ENCODE measurements around the gene SKI.

SKI gene

DNA sequence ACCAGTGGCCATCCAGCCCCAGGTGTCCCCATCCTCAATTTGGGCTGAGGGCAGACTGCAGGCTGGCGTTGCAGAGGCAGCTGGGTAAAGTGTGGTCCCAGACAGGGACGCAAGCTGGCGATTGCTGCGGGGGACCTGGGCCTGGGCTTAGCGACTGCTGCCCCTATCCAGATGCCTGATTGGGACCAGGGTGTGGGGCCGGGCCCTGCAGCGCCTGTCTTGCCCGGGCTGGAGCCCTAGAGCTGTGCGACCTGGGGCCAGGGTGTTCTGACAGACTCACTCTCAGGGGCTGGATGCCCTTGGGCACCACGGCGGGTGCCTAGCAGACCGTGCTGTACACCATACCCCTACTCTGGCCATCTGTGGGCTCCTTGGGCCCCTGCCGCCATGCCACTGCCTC, 17.3 kb upstream of the SKI start:
- DNase-seq: no peak

- DNase-seq: no peak
Measured at GRCh38 chr1:2212274-2212531, 15.9 kb upstream of the SKI start.

GRCh38 chr1:2212532-2213491, 15.3 kb upstream of the SKI start:
- DNase-seq: no peak

- no peak for DNase-seq
Measured at GRCh38 chr1:2213576-2214505, 14.3 kb upstream of the SKI start.

- no peak for DNase-seq
Measured at GRCh38 chr1:2214541-2215241, 13.4 kb upstream of the SKI start.

GRCh38 chr1:2215329-2215728, 12.8 kb upstream of the SKI start:
- no peak for DNase-seq

DNA sequence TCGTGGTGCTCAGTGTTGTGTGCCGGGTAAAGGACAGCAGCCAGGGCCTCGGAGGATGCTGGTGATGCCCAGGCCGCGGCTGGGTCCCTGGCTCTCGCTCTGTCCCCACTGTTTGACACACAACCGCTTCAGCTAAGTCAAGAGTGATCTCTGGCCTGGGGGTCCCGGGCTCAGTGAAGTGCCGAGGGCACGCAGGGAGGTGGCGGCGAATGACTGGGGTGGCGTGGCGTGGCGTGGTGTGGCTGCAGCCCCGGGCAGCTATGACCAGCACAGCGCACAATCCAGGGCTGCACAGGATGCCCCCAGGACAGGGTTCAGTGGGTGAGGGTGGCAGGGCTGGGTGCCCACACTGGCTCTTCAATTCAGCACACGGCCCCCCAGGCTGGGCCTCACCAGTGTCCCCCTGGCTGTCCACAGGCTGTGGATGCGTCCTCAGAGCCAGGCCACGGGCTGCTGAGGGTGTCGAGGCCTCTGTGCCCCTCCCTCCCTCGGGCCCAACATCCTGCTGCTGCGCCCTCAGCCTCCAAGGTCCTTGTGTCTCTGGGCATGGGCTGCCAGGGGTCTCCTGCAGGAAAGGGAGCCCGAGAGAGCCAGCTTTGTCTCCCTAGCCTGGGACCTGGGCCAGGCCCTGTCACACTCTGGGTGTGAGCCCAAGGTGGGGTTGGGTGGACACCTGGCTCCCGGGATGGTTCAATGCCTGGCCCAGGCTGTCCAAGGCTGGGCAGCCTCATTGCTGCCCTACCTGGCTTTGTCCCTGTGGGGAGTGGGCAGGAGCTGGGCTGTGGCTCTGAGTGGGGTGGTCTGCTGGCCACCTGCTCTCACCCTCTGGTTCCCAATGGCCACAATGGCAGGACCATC, 12.0 kb upstream of the SKI start:
- DNase-seq: no peak

DNA sequence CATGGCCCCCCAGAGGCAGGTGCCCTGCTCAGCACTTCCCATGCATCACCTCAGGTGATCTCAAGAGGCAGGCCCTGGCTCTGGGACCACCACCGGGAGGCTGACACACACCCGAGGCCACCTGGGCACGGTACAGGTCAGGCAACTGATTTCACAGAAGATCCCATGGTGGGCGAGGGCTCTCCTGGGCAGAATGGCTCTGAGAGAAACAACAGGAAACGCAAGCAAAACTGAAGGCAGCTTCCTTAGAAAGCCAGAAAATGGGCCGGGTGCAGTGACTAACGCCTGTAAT, 11.4 kb upstream of the SKI start:
- no peak for DNase-seq

DNA sequence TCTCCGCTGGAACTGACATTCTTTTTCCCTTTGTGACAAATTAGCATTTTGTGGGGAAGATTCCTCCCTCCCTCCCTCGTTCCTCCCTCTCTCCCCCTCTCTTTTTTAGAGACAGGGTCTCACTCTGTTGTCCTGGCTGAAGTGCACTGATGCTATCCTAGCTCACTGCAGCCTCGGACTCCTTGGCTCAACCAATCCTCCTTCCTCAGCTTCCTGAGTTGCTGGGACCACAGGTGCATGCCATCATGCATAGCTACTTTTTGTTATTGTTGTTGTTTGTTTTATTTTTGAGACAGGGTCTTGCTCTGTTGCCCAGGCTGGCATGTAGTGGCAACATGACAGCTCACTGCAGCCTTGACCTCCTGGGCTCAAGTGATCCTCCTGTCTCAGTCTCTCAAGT, 6.8 kb upstream of the SKI start:
- DNase-seq: no peak

DNA sequence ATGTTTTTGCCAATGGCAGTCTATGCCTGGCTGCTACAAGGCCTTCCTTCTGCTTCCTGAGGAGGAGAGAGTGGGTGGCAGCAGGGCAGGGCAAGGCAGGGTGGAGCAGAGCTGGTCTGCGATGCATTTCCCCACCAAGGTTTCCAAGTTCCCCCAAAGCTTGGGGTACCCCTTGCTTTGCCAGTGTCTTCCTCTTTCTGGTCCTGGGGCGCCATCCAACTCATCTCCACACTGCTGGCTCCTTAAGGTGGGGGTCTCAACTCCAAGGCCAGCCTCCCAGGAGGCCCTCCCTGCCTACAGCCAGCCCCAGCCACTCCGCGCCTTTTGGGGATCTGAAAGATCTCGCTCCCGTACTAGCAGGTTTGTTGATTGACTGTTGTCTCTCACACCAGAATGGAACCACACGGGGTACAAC, 3.9 kb upstream of the SKI start:
- no peak for DNase-seq

DNA sequence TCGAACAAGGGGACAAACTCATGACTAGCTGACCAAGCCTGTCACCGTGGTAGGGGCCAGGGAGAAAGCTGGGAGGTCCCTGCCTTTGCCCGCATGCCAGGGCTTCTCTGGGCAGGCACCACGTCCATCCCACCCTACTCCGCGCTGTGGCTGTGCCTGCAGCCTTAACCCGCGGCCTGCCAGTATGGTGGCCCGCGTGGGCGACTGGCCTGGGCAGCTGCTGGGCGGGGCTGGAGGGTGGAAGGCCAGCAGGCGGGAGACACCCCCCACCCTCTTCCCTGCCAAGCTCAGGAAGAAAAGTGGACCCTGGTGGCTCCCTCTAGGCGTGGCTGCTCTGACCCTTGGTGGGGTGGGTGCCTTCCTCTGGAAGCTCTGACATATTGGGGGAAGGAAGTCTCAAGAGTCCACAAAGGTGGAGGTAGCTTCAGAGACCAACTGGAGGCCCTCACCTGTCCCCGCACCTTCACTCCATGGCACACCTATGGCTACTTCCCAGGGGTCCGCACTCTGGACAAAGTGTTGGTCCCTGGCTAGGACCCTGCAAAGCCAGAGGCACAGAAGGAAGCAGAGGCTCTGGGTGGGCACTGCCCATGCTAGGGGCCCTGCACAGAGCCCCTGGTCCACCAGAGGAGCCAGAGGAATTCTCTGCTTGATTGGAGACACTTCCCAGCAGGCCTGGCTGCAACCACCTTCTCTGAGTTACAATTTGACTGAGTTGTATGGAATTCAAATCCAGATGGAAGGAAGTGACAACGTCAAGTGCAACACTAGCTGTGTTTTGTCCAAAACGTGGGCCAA, 3.3 kb upstream of the SKI start:
- DNase-seq: no peak

- DNase-seq: no peak
Measured at GRCh38 chr1:2226525-2227345, 1.4 kb upstream of the SKI start.

DNA sequence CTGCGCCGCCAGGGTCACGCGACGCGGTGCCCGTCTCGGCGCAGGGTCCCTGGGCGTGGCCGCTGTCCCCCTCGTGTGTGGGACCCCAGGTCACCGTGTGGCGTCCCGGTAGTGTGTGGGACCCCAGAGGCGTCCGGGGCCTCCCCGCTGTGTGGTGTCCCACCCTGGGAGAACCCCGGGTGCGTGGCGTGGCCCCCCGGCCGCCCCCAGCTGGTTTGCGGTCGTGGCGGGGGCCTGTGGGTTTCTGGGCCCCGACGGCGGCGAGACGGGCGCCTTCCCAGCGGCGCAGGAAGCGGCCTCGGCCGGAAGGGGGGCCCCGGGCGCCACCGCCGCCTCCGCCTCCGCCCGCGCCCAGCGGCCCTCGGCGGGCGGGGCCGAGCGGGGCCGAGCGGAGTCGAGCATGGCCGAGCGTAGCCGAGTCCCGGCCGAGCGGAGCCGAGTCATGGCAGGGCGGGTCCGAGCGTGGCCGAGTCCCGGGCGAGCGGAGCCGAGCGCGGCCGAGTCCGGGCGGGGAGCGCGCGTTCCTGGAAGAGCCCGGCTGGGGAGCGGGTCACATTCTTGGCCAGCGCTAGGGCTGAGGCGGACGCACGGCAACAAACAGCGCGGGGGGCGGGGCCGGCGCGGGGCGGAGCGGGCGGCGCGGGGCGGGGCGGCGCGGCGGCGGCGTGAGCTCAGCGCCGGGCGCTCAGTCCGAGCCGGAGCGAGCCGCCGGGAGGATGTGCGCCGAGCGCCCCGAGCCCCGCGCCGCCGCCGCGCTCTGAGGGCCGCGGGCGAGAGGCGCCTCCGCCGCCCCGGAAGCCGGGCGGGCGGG, 568 bp upstream of the SKI start:
- peak; percentile 59 for DNase-seq

DNA sequence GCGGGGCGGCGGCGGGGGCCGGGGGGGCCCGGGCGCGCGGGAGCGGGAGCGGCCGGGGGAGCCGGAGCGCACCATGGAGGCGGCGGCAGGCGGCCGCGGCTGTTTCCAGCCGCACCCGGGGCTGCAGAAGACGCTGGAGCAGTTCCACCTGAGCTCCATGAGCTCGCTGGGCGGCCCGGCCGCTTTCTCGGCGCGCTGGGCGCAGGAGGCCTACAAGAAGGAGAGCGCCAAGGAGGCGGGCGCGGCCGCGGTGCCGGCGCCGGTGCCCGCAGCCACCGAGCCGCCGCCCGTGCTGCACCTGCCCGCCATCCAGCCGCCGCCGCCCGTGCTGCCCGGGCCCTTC, 546 bp downstream of the SKI start:
- no peak for DNase-seq

- no peak for DNase-seq
Measured at GRCh38 chr1:2229037-2229864, 1.1 kb downstream of the SKI start.

DNA sequence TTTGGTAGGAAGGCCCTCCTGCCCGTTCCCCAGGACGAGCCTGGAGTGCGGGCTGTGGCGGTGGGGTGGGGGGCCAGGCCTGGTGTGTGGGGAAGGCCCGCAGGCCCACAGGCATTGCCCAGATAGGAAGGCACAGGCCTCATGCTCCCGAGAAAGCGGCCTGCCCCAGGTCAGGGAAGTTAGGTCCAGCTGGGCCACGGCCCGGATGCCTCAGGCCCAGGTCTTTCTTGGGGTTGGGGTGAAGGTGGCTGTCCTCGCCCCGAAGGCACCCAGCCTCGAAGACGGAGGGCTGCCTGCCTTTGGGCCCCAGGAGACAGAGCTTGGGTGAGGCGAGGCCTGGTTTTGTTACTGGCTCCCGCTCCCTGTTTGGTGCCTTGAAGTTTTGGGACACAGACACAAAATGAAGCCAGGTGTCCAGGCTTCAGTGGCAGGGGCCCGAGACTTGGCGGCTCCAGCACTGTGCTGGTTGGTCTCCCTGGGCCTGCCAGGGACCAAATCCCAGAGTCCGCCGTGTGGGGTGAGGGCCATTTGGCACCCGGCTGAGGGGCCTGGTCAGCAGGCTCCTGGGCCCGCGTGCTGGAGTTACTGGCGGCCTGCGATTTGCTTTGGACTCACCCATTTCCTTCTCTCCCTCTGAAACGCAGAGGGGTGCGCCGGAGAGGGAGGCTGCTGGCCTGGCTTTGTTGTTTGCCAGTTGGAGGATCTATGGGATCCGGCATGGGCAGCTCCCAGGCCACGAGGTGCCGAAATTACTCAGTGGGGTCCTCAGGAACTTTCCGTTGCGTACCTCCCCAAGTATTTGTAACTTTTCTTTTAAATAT, 2.0 kb downstream of the SKI start:
- no peak for DNase-seq

DNA sequence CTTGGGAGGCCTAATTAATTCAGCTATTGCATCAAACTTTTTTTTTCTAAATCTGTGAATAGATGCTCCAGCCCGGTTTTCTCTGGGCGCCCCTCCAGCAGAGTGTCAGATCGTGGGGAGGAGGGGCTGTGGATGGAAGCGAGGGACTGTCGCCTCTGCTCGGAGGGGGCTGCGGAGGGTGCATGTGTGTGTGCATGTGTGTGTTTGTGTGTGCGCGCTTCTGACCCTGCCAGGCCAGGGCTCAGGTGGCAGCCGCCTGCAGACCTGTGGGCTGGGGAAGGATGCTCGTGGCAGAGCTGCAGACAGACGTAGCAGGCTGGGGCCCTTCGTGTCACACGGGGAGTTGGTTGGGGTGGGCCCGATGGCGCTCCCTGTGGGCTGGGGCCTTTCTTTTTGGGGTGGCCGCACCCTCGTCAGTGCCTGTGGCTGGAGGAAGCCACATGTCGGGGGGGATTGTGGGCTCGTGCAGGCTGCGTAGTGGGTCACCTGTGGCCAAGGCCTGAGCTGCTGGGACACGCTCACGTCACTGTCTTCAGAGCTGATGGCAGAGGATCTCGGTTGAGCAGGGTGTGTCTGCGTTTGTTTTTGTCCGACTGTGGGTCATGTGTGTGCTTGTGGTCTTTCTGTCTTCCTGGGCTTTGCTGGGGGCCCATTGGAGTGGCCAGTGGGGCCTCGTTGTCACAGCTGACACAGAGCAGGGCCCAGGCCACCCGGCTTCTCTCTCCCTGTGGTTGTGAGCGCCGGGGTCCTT, 2.8 kb downstream of the SKI start:
- no peak for DNase-seq

Data from SIG-M5 (cell line).